NCI-H345 treated with DMSO at 0.1 percent for 48 hours (cell line): Measurements from ENCODE around the gene ELOA.
"Not testable (repeated sequence)": the region's sequence is repeated elsewhere in the genome, so short reads cannot be mapped to it uniquely, and the experiment has no call there.

ENCODE experiments used
- DNase-seq: peaks from one replicate; lab custom pipeline; 2025; ENCODE audit not compliant: unreplicated experiment; lab: John Stamatoyannopoulos, UW

Gene ELOA

GRCh38 chr1:23799255-23799569, 55.9 kb downstream of the ELOA start:
- DNase-seq, result no peak

- no peak for DNase-seq
Observed at GRCh38 chr1:23799570-23800399, 56.5 kb downstream of the ELOA start.

GRCh38 chr1:23800400-23801337, 57.4 kb downstream of the ELOA start, which contains the start of gene GALE:
Gene GALE, minus strand, starts transcription at chr1:23800754. Its CDS starts 1,747 bp downstream, at chr1:23799007.
- DNase-seq, result peak; percentile 82

- no peak for DNase-seq
Observed at GRCh38 chr1:23801338-23801748, 58.1 kb downstream of the ELOA start.

GRCh38 chr1:23801876-23802275, 58.6 kb downstream of the ELOA start:
- DNase-seq, result no peak

- not testable (repeated sequence) for DNase-seq
Observed at GRCh38 chr1:23802809-23803342, 59.6 kb downstream of the ELOA start.

GRCh38 chr1:23803674-23804073, 60.4 kb downstream of the ELOA start:
- DNase-seq, result no peak

GRCh38 chr1:23804183-23804835, 61.0 kb downstream of the ELOA start:
- DNase-seq, result no peak

- no peak for DNase-seq
Observed at GRCh38 chr1:23805025-23805424, 61.8 kb downstream of the ELOA start.

GRCh38 chr1:23806280-23806679, 63.0 kb downstream of the ELOA start:
- no peak for DNase-seq

- no peak for DNase-seq
Observed at GRCh38 chr1:23807453-23807852, 64.2 kb downstream of the ELOA start.

- peak; percentile 25 for DNase-seq
Observed at GRCh38 chr1:23809751-23810171, 66.5 kb downstream of the ELOA start.

- no peak for DNase-seq
Observed at GRCh38 chr1:23810818-23811540, 67.7 kb downstream of the ELOA start.
